GM19035 (cell line): ENCODE results near the gene OSBPL10.
A peak's percentile ranks its signal among the peaks of the same experiment; 100 is the strongest.

Source experiments
- ATAC-seq: cut with Tn5 transposase; IDR thresholded peaks from one replicate; pipeline ENCODE4 v1.9.1; 2021; ENCODE audit not compliant: unreplicated experiment

OSBPL10 gene

GRCh38 chr3:31779514-31779913, 201.5 kb downstream of the OSBPL10 start:
- ATAC-seq = no peak

- ATAC-seq = no peak
Measured at GRCh38 chr3:31777887-31778286, 203.2 kb downstream of the OSBPL10 start.

- no peak for ATAC-seq
Measured at GRCh38 chr3:31777092-31777491, 204.0 kb downstream of the OSBPL10 start.

- ATAC-seq = no peak
Measured at GRCh38 chr3:31776016-31776415, 205.0 kb downstream of the OSBPL10 start.

GRCh38 chr3:31775383-31775782, 205.7 kb downstream of the OSBPL10 start:
- ATAC-seq = no peak

GRCh38 chr3:31772758-31773473, 208.1 kb downstream of the OSBPL10 start:
- ATAC-seq = no peak

GRCh38 chr3:31772272-31772671, 208.8 kb downstream of the OSBPL10 start:
- ATAC-seq = no peak

- no peak for ATAC-seq
Measured at GRCh38 chr3:31770822-31771326, 210.2 kb downstream of the OSBPL10 start.

GRCh38 chr3:31768479-31769125, 212.5 kb downstream of the OSBPL10 start:
- ATAC-seq = no peak

- no peak for ATAC-seq
Measured at GRCh38 chr3:31767920-31768319, 213.1 kb downstream of the OSBPL10 start.

GRCh38 chr3:31766669-31767068, 214.4 kb downstream of the OSBPL10 start:
- no peak for ATAC-seq

- ATAC-seq = no peak
Measured at GRCh38 chr3:31765871-31766270, 215.2 kb downstream of the OSBPL10 start.

- no peak for ATAC-seq
Measured at GRCh38 chr3:31763731-31764130, 217.3 kb downstream of the OSBPL10 start.

- ATAC-seq = no peak
Measured at GRCh38 chr3:31762888-31763351, 218.1 kb downstream of the OSBPL10 start.

- no peak for ATAC-seq
Measured at GRCh38 chr3:31762097-31762764, 218.8 kb downstream of the OSBPL10 start.

- no peak for ATAC-seq
Measured at GRCh38 chr3:31760654-31761053, 220.4 kb downstream of the OSBPL10 start.

GRCh38 chr3:31758322-31758965, 222.6 kb downstream of the OSBPL10 start:
- no peak for ATAC-seq

- no peak for ATAC-seq
Measured at GRCh38 chr3:31755926-31756658, 225.0 kb downstream of the OSBPL10 start.

GRCh38 chr3:31754575-31755278, 226.3 kb downstream of the OSBPL10 start:
- peak; percentile 93 for ATAC-seq

- no peak for ATAC-seq
Measured at GRCh38 chr3:31753050-31753425, 228.0 kb downstream of the OSBPL10 start.
